GM12875 (cell line): ENCODE results near the gene ARMC6.
"Not testable (repeated sequence)": the region's sequence is repeated elsewhere in the genome, so short reads cannot be mapped to it uniquely, and the experiment has no call there.

Experiments
- H3K4me3 ChIP-seq: one replicate; pipeline ENCODE4 v1.5.1; 2011; ENCODE audit warnings: low read depth, low read length, control low read depth
- CTCF ChIP-seq: IDR thresholded peaks from 2 replicates; pipeline ENCODE4 v1.5.1; 2011; ENCODE audit warnings: low read depth, mild to moderate bottlenecking, control low read depth, inconsistent platforms, low read length, moderate library complexity, borderline replicate concordance; ENCODE audit not compliant: insufficient read depth

The ARMC6 gene

GRCh38 chr19:19101540-19101939, 68.1 kb downstream of the ARMC6 start:
- H3K4me3 ChIP-seq = no peak overlapping the region
- no peak for TF ChIP-seq CTCF

GRCh38 chr19:19102566-19102965, 69.2 kb downstream of the ARMC6 start:
- not testable (repeated sequence) for H3K4me3 ChIP-seq

GRCh38 chr19:19103167-19103566, 69.8 kb downstream of the ARMC6 start:
- TF ChIP-seq CTCF = no peak
- H3K4me3 ChIP-seq = no peak overlapping the region

DNA sequence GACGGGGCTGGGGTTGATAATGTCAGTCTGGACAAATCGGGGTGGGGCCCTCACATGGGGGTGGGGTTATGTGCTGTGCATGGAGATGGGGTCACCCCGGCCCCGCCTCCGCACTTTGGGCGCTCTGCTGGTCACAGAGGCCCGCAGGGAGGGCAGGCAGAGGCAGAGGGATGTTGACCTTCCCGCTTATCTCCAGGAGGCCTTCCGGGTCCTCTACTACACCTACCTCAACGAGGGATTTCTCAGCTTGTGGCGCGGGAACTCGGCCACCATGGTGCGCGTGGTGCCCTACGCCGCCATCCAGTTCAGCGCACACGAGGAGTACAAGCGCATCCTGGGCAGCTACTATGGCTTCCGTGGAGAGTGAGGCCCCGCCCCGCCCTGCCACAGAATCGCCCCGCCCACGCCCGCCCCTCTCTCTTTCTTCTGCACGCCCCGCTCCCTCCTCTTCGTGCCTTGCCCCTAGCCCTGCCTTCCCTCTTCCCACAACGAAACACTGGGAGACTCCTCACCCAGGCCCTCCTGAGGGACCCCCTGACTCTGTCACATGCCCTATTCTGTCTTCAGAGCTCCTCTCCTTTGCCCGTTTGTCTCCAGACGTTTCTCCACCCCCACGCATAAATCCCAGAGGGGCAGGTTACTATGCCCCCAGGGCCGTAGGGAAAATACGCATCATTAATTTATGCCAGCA, 72.1 kb downstream of the ARMC6 start:
- no peak overlapping the region for H3K4me3 ChIP-seq
- no peak for TF ChIP-seq CTCF

GRCh38 chr19:19106056-19106551, 72.7 kb downstream of the ARMC6 start:
- TF ChIP-seq CTCF = no peak
- no peak overlapping the region for H3K4me3 ChIP-seq

DNA sequence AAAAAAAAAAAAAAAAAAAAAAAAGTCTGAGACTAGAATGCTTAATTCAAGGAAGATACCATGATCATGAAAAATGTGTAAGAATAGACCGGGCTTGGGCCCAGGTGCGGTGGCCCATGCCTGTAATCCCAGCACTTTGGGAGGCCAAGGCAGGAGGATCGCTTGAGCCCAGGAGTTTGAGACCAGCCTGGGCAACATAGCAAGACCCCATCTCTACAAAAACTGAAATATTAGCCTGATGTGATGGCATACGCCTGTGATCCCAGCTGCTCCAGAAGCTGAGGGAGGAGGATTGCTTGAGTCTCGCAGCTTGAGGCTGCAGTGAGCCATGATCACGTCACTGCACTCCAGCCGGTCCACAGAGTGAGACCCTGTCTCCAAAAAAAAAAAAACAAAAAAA, 73.5 kb downstream of the ARMC6 start:
- H3K4me3 ChIP-seq = not testable (repeated sequence)

GRCh38 chr19:19107654-19108053, 74.3 kb downstream of the ARMC6 start:
- TF ChIP-seq CTCF = no peak

More at GRCh38 chr19:19107654-19108053, 74.3 kb downstream of the ARMC6 start:
- no peak overlapping the region for H3K4me3 ChIP-seq
